HG03039 (cell line): ENCODE measurements around the gene POMT1.
"Not testable (repeated sequence)": the region's sequence is repeated elsewhere in the genome, so short reads cannot be mapped to it uniquely, and the experiment has no call there.

ENCODE experiments used
- ATAC-seq: cut with Tn5 transposase; IDR thresholded peaks from one replicate; pipeline ENCODE4 v1.9.1; 2021; ENCODE audit warnings: mild to moderate bottlenecking, moderate library complexity; ENCODE audit not compliant: unreplicated experiment

The POMT1 gene

DNA sequence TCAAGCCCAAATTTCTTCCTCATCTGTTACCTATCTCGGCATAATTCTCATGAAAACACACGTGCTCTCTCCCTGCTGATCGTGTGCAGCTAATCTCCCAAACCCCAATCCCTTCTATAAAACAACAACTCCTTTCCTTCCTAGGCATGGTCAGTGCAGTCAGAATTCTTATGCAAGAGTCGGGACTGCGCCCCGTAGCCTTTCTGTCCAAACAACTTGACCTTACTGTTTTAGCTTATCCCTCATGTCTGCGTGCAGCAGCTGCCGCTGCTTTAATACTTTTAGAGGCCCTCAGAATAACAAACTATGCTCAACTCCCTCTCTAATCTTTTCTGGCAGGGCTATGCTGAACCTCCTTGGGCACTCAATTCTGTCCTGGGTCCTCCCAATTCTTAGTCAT, 47.7 kb downstream of the POMT1 start:
- not testable (repeated sequence) for ATAC-seq

DNA sequence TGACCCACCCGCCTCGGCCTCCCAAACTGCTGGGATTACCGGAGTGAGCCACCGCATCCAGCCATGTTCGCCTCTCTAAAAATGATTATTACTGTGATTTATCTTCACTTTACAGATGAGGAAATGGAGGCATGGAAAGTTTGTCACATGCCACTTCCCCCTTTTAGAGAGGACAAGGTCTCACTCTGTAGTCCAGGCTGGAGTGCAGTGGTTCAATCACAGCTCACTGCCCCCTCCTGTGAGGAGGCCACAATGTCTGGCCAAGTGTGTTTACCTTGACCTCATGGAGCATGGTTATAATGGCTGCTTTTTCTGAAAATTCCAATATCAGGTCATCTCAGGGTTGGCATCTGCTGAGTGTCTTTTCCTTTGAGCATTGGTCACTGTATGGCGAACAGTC, 49.3 kb downstream of the POMT1 start:
- no peak for ATAC-seq

DNA sequence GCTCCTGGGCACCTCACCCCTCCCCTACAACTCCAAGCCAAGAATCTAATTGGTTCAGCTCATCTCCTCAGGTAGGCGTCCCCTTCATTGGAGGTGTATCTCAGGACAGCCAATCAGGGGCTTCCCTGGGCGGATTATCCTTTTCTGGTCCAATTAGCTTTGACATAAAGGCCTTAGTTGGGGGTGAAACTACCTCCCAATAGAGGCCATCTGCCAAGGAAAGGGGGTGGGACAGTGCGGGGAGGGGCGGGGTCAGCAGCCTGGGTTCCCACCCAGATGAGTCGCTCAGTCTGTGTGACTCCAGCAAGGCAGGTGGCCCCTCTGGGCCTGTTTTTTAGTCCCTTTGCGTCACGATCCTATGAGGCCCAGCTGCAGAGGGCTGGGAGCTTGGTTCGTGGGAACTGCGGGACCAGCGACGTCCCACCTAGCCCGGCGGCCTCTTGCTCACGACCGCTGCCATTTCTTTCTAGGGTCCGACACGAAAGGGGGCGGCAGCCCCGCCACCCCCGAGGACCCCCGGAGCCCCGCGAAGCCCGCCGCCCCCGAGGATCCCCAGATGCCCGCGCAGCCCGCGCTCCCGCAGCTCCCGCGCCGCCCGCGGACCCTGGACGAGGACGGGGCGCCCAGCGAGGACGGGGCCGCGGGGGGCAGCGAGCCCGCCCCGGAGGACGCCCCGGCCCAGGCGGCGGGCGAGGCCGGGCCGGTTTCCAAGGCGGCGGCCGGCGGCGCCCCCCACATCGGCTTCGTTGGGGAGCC, 51.5 kb downstream of the POMT1 start:
- ATAC-seq = no peak

DNA sequence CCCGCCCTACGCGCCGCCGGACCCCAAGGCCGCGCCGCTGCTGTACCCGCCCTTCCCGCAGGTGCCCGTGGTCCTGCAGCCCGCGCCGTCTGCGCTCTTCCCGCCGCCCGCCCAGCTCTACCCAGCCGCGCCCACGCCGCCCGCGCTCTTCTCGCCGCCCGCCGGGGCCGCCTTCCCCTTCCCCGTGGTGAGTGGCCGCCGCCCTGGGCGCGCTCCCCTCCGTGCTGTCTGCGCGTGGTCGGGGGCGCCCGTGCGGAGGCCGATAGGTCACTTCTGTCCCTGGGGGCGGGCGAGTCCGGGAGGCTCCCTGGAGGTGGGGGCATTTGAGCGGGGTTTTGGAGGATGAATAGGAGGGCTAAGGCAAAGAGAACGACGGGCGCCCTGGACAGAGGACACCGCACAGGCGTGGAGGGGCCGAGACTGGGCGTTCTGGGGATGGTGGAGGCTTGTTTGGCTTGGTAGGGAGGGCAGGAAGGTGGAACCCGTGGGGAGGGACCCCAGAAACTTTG, 52.2 kb downstream of the POMT1 start:
- ATAC-seq = no peak

DNA sequence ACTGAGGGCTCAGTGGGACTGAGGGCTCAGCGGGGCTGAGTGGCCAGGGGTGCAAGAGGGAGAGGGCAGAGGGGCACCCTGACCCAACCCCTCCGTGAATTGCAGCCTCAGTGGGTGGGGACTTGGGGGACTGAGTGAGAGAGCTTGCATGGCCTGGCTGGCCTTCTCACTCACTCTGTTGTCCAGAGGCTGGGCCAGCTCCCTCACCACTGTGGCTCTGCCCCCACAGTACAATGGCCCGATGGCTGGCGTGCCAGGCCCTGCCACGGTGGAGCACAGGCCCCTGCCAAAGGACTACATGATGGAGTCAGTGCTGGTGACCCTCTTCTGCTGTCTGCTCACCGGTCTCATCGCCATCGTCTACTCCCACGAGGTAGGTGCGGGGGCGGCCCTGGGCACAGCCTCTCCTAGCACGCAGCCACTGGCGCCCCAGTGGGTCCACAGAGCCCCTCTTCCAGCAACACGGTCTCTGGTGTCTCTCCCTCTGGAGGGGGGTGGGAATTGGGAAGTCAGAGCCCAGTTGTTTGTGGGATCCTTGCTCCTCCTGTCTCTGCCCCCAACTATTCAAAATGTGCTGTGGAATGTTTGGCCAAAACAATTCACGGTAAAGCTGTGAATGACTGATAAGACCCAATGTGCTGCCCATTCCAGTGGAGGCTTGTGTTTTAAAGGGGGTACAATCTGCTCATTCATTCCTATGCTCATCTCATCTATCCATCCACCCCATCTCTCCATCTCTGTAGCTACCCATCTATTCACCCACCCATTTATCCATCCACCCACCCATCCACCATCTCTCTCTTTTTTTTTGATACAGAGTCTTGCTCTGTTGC, 53.3 kb downstream of the POMT1 start:
- ATAC-seq = no peak

DNA sequence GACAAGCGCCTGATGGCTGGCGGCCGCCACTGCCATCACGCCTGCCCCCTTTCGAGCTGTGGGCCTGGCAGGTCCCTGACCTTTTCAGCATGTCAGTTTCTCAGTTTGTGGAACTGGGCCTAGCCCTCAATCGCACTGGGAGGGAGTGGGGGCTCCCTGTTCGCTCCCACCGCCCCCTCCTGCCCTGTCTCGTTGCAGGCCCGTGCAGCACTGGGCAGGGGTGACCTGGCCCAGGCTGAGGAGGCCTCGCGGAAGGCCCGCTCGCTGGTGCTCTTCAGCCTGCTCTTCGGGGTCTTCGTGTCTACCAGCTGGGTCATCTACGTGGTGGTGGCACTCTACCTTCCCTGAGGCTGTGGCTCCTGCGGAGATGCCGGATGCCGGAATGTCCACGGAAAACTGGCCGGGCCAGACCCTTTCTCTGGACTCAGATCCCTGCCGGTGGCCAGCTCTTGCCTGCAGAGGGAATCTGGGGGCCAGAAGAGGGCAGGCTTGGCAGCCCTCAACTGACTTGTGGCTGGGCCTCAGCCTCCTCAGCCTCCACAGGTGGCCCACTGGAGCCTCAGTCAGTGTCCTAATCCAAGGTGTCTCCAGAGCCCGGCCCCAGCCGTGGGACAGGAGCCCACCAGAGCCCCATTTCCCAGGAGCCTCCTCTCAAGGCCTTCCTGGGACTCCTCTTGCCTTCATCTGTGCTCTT, 55.3 kb downstream of the POMT1 start:
- no peak for ATAC-seq

DNA sequence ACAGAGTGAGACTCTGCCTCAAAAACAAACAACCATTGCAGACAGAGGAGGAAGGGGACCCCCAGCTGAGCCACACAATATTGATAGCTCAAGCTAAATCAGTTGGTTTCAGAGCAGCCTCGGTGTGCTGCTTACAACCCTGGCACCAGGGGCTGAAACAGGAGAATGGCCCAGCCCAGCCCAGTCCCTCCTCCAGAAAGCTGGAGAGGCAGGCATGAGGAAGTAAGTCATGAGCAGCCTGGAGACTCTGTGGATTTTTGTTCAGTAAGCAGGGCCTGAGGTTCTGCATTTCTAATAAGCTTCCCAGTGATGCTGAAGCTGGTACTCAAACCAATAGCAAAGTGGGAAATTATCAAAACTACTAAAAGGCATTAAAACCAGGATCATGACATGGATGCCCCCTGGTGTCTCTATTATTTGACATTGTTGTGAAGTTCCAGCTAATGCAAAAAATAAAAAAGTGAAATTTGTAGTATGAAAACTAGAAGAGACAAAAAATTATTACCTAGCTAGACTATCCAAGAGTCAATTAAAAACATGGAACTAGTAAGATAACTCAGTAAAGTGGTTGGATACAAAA, 56.8 kb downstream of the POMT1 start:
- no peak for ATAC-seq

DNA sequence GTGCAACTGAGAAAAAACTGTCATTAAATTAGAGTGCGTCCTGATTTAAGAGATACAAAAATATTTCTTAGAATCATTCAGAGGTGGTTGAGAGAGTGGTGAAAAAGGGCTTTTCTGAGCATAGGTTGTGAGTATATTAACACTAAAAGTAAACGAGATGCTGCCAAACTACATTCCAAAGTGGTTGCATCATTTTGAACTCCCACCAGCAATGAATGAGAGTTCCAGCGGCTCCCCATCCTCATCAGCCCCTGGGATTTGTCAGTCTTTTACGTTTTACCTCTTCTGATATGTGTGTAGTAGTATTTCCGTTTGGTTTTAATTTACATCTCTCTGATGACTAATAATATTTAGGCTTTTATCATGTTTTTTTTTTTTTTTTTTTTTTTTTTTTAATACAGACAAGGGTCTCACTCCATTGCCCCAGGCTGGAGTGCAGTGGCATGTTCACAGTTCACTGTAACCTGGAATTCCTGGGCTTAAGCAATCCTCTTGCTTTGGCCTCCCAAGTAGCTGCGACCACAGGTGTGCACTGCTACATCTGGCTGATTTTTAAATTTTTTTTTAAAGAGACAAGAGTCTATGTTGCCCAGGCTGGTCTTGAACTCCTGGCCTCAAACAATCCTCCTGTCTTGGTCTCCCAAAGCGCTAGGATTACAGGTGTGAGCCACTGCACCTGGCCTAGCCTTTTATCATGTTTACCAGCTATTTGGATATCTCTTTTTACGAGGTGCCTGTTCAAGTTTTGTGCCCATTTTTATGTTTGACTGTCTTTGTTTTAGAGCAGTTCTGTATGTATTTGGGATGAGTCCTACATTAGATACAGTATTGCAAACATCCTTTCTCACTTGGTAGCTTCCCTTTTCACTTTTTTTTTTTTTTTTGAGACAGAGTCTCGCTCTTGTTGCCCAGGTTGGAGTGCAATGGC, 59.6 kb downstream of the POMT1 start:
- no peak for ATAC-seq

DNA sequence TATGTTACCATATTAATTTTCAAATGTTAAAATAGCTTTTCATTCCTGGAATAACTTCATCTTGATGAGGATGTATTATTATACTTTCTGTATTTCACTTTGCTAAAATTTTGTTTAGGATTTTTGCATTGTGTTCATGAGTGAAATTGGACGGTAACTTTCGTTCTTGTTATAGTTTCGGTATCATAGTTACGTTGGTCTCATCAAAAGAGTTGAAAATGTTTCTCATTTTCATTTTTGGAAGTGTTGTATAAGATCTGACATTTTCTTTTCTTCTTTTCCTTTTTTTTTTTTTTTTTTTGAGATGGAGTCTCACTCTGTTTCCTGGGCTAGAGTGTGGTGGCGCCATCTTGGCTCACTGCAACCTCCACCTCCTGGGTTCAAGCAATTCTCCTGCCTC, 62.7 kb downstream of the POMT1 start:
- no peak for ATAC-seq

DNA sequence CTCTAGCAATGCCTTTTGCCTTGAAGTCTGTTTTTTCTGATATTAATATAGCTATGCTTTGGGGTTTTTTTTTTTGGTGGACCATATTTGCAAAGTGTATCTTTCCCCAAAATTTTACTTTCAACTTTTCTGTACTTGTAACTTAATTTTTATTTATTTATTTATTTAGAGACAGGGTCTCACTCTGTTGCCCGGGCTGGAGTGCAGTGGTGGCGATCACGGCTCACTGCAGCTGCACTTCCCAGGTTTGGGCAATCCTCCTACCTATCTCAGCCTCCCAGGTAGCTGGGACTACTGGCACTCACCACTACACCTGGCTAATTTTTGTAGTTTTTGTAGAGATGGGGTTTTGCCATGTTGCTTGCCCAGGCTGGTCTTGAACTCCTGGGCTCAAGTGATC, 63.4 kb downstream of the POMT1 start:
- ATAC-seq = no peak

DNA sequence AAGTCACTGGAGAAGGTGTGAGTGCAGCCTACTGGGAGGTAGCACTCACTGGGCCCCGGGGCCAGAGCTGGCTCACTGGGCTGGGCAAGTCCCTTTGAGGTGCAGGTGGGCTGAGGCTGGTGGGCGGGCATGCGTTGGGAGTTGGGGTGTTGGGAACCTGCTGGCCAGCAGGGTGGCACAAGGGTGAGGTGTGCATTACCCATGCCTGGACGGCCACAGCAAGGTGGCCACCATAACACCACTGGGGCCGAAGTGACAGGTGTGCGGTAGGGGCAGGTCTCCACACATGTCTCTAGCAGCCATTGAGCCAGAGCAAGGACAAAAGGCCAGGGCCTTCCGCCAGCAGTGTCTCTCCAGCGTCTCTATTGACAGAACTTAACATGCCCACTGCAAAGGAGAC, 65.2 kb downstream of the POMT1 start:
- no peak for ATAC-seq
